GM21381 (cell line): Measurements from ENCODE around the gene ASPSCR1.

Experiments
- ATAC-seq: cut with Tn5 transposase; IDR thresholded peaks from one replicate; pipeline ENCODE4 v1.9.1; 2021; ENCODE audit warnings: mild to moderate bottlenecking, moderate library complexity; ENCODE audit not compliant: unreplicated experiment

Gene ASPSCR1

DNA sequence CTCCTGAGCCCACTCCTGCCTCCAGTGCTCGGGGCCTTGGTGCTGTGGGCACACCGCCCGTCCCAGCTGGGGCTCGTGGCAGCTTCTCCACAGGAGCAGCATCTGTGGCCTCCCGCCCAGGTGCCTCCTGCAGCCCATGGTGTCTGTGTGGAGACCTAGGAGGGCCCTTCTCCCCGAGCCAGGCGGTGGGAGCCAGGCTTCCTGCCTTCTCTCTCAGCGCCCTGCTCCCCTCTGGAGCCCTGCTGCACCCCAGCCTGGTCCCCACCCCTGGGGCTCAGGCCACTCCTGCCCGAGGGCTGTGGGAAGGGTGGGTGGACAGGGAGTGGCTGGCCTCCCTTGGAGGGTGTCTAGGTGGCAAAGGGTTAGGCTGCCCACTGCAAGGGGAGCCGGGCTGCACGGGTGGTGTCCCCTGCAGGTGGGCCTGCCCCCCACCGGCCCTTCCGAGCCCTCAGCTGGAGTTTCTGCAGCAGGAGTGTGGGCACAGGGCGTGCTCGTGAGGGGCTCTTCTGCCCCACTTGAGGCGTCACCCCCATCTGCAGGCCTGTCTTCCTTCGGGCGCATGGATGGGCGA is 34.3 kb downstream of the ASPSCR1 start:
- ATAC-seq, result no peak

- ATAC-seq, result no peak
Measured at GRCh38 chr17:82012261-82012639, 34.8 kb downstream of the ASPSCR1 start.

DNA sequence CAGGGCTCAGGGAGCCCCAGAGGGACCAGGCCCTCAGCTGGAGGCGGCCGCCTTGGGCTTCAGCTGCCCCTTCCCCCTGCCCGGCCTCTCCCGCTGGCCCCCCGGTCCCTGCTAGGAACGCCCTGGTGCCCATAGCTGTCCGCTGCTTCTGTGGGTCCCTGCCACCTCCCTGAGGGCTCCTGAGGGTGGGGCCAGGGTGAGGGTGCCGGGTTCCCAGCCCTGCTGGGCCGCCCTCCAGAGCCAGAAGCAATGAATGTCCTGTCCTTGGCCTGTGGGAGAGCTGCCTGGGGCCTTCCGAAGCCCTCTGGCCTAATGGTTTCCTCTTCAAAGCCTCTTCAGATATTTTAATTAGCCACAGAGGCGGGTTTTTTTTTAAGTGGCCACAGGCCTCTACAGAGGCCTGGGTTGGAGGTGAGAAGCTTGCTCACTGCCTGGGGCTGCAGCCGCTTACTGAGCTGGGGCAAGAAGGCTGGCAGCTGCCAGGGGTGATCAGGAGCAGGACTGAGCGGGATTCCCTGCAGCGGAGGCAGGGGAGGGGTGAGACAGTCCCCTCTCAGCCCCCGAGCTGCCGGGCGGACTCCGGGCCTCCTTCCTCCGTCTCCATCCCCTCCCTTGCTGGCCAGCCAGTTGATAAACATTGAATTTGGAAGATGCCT is 35.3 kb downstream of the ASPSCR1 start:
- no peak for ATAC-seq

- ATAC-seq, result no peak
Measured at GRCh38 chr17:82013341-82013740, 35.9 kb downstream of the ASPSCR1 start.

- ATAC-seq, result no peak
Measured at GRCh38 chr17:82013772-82014321, 36.4 kb downstream of the ASPSCR1 start.

GRCh38 chr17:82014432-82014831 is 37.0 kb downstream of the ASPSCR1 start:
- no peak for ATAC-seq

GRCh38 chr17:82014971-82015310 is 37.5 kb downstream of the ASPSCR1 start:
- no peak for ATAC-seq

GRCh38 chr17:82015311-82015971 is 38.0 kb downstream of the ASPSCR1 start:
- no peak for ATAC-seq

DNA sequence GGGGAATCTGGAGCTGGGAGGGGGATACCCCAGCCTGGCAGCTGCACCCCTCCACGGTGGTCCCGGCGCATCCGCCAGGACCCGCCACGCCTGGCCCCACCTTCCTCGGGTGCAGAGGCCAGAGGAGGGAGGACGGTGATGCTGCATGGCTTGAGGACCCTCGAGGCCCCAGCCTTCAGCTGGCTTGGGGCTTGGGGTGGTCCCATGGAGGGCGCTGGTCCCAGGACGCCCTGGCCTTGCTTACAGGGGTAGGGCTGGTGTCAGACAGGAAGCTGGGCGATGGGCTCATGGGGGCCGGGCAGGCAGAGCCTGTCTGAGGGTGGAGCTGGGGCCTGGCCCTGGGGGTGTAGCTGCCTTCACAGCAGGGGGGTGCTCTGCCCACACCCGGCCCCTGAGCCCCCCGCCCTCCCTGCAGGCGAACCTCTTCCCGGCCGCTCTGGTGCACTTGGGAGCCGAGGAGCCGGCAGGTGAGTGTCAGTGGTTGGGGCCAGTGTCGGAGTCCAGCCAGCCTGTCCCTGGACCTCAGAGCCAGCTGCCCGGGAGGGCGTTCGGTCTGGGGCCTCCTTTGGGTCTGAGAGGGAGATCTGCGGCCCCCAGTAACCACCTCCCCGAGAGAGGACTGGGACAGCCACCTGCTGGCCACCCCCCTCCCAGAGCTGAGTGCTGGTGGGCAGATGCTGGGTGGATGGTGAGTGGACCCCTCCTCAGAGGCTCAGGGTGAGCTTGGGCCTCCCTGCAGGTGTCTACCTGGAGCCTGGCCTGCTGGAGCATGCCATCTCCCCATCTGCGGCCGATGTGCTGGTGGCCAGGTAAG is 38.8 kb downstream of the ASPSCR1 start:
- no peak for ATAC-seq

GRCh38 chr17:82016875-82017459 is 39.5 kb downstream of the ASPSCR1 start:
- no peak for ATAC-seq

GRCh38 chr17:82017612-82018151 is 40.3 kb downstream of the ASPSCR1 start:
- no peak for ATAC-seq

DNA sequence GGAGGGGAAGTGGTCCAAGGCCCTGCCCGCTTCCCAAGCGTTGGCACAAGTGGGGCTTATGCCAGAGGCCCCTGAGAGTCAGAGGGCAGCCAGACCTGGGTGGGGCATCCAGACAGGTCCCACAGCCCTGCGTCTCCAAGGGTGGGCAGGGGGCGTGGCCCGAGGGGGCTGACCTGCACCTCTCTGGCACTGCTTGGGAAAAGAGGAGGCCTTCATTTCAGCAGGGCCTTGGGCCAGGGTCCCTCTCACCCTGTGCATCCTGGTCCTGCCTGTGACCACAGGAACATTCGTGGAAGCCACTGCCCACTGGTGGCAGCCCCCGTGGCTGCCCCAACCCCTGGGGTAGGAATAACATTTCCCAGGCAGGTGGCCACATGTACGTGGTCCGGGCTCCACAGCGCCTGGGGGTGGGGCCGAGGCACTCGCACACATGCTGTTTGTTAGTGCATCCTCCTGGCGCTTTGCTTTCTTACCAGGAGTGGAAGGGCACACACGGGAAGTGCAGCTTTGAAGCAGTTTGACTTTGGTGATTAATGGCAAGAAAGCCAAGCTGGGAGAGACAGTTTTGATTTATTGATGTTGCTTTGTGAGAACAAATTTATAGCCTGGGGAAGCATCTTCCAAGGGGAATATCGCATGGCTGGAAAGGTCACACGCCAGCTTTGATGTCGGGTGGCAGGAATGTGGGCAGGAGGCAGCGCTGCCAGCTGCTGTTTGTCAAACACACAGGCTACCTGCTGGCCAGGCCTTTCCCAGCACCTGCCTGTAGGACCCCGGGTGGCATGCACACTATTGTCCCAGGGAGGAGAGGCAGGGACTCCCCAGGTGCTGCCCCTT is 40.9 kb downstream of the ASPSCR1 start:
- ATAC-seq, result no peak

- ATAC-seq, result no peak
Measured at GRCh38 chr17:82018989-82019689, 41.7 kb downstream of the ASPSCR1 start.

GRCh38 chr17:82019690-82020571 is 42.5 kb downstream of the ASPSCR1 start:
- ATAC-seq, result no peak

DNA sequence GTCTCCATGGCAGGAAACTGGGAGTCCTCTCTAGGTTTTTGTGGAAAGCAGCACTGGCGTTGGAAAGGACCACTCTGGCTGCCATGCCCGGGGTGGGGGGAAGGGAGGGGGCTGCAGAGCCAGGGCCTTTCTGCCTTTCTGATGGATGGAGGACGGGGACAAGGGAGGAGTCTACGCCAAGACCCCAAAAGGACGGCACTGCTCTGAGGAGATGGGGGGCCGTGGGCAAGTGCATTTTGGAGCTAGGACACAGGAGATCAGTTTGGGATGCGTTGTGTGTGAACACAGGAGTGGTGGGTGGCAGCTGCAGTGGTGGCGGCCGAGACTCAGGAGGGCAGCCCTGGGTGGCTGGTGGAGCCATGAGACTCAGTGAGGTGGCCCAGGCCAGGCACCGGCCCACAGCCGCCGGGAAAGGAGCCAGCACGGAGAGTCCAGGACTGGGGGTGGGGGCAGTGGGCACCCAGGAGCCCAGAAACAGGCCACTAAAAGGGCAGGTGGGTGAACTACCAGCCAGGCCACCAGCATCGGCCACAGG is 43.2 kb downstream of the ASPSCR1 start:
- no peak for ATAC-seq

DNA sequence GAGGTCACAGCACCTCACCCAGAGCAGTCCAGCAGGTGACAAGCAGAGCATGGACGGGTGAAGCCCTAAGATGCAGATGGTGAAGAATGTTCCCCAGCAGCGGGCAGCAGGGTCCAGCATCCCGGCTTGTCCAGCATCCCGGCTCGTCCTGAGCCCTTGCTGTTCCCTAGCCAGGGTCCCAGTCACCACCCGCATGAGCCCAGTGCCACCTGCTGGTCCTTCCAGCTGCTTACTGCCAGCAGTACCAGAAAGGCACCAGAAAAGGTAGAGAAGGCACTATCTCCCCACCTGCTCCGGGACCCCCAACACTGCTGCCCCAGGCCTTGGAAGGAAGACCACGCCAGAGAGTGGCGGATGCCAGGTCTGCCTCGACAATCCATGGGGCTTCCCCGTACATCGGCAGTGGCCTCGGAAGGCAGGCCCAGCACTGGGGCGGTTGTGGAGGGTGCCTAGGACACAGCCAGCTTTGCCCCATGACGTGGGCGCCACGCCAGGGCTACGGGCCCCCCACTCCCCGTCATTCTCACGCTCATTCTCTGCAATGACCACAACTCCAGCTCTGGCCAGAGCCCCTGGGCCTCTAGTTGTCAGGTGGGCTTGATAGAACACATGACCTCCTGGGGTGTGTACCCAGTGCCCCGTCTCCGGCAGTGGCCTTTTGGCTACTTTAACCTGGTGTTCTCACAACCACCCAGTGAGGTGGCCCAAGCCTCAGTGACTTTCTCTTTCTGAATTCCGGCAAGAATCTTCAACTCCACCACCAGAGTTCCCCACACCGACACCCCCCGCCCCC is 43.9 kb downstream of the ASPSCR1 start:
- ATAC-seq, result no peak

GRCh38 chr17:82021900-82022309 is 44.5 kb downstream of the ASPSCR1 start:
- ATAC-seq, result no peak
